WTC11 (cell line): ENCODE measurements around the gene OR51A4. TPM values are rescaled to one million over a fixed set of nuclear protein-coding genes. Genes with fewer than 3 reads are reported as not detected.

ENCODE experiments used
- ATAC-seq: fragments of 200-7000 bp; cut with Tn5 transposase; 2 replicates; pipeline ENCODE4 v1.10.0; 2021; ENCODE audit warnings: mild to moderate bottlenecking, moderate library complexity
- CTCF ChIA-PET: fragments of 300-600 bp; sonication (Branson Sonifier 250); formaldehyde crosslinking; loops from one replicate; lab custom pipeline; 2021; ENCODE audit warnings: antibody characterized with exemption; lab: Charles Lee
- POLR2A ChIA-PET: fragments of 350-600 bp; sonication (Branson Sonifier 250); formaldehyde crosslinking; loops from one replicate; lab custom pipeline; 2021; ENCODE audit warnings: antibody characterized with exemption; lab: Charles Lee
- DNase-seq: peaks from one replicate; pipeline ENCODE4 v3.0.0; 2021; ENCODE audit warnings: low spot score
- H3K27ac Mint-ChIP-seq: 2 replicates; pipeline ENCODE4 v1.8.0; 2021; ENCODE audit warnings: mixed read lengths
- H3K27me3 Mint-ChIP-seq: 2 replicates; pipeline ENCODE4 v1.8.0; 2021; ENCODE audit warnings: low read depth, mild to moderate bottlenecking, moderate library complexity, mixed read lengths
- H3K36me3 Mint-ChIP-seq: 2 replicates; pipeline ENCODE4 v1.8.0; 2021; ENCODE audit warnings: mixed read lengths
- H3K4me1 Mint-ChIP-seq: 2 replicates; pipeline ENCODE4 v1.8.0; 2022; ENCODE audit warnings: mixed read lengths
- H3K4me3 Mint-ChIP-seq: 2 replicates; pipeline ENCODE4 v1.8.0; 2021; ENCODE audit warnings: mild to moderate bottlenecking, moderate library complexity, mixed read lengths
- H3K9me3 Mint-ChIP-seq: 2 replicates; pipeline ENCODE4 v1.8.0; 2021; ENCODE audit warnings: mixed read lengths
- ELF4 ChIP-seq: sonication (generic); formaldehyde crosslinking; IDR thresholded peaks from 2 replicates; pipeline ENCODE4 v1.8.1; 2022; ENCODE audit warnings: low read depth, mild to moderate bottlenecking, moderate library complexity, missing genetic modification reagents
- FOXP1 ChIP-seq: sonication (generic); formaldehyde crosslinking; IDR thresholded peaks from 2 replicates; pipeline ENCODE4 v1.8.0; 2022; ENCODE audit warnings: missing genetic modification reagents, mild to moderate bottlenecking, moderate library complexity, borderline replicate concordance
- IRF1 ChIP-seq: sonication (generic); formaldehyde crosslinking; IDR thresholded peaks from 2 replicates; pipeline ENCODE4 v1.8.0; 2023; ENCODE audit warnings: missing genetic modification reagents
- IRF2 ChIP-seq: sonication (generic); formaldehyde crosslinking; IDR thresholded peaks from 2 replicates; pipeline ENCODE4 v1.8.0; 2022; ENCODE audit warnings: low read depth, missing genetic modification reagents, borderline replicate concordance
- PRDM15 ChIP-seq: sonication (generic); formaldehyde crosslinking; IDR thresholded peaks from 2 replicates; pipeline ENCODE4 v1.8.0; 2022; ENCODE audit warnings: missing genetic modification reagents
- PRRX2 ChIP-seq: fragments of 250-450 bp; sonication (Bioruptor Pico); IDR thresholded peaks from 2 replicates; pipeline ENCODE4 v1.8.0; 2021; ENCODE audit warnings: mild to moderate bottlenecking
- SOX15 ChIP-seq: fragments of 250-450 bp; sonication (Bioruptor Pico); IDR thresholded peaks from 2 replicates; pipeline ENCODE4 v1.9.0; 2021; ENCODE audit warnings: mild to moderate bottlenecking
- SP1 ChIP-seq: sonication (generic); formaldehyde crosslinking; conservative IDR thresholded peaks from 2 replicates; pipeline ENCODE4 v1.8.1; 2022; ENCODE audit warnings: missing genetic modification reagents
- TEAD4 ChIP-seq: sonication (generic); formaldehyde crosslinking; IDR thresholded peaks from 2 replicates; pipeline ENCODE4 v1.8.0; 2022; ENCODE audit warnings: mild to moderate bottlenecking, missing genetic modification reagents
- ZNF532 ChIP-seq: fragments of 250-450 bp; sonication (Bioruptor Pico); IDR thresholded peaks from 2 replicates; pipeline ENCODE4 v1.9.0; 2021; ENCODE audit warnings: mild to moderate bottlenecking, borderline replicate concordance
- total RNA-seq: library from RNA; stranded (reverse); gene quantifications from 3 replicates; pipeline ENCODE4 v1.2.3, GENCODE V29; 2021
- TF ChIP-seq, protein P1 (sequence below): sonication (generic); formaldehyde crosslinking; IDR thresholded peaks from 2 replicates; pipeline ENCODE4 v1.8.0; 2023; ENCODE audit warnings: mild to moderate bottlenecking, missing genetic modification reagents
- TF ChIP-seq, protein P2 (sequence below): fragments of 250-450 bp; sonication (Bioruptor Pico); IDR thresholded peaks from 2 replicates; pipeline ENCODE4 v1.9.0; 2021; ENCODE audit warnings: moderate library complexity, mild to moderate bottlenecking, inconsistent platforms, borderline replicate concordance
- TF ChIP-seq, protein P3 (sequence below): sonication (generic); formaldehyde crosslinking; IDR thresholded peaks from 2 replicates; pipeline ENCODE4 v1.8.1; 2023; ENCODE audit warnings: mild to moderate bottlenecking, missing genetic modification reagents, moderate library complexity
- TF ChIP-seq, protein P4 (sequence below): fragments of 250-450 bp; sonication (Bioruptor Pico); IDR thresholded peaks from 2 replicates; pipeline ENCODE4 v1.9.0; 2021; ENCODE audit warnings: mild to moderate bottlenecking
- TF ChIP-seq, protein P5 (sequence below): sonication (generic); formaldehyde crosslinking; conservative IDR thresholded peaks from 2 replicates; pipeline ENCODE4 v1.8.1; 2023; ENCODE audit warnings: mild to moderate bottlenecking, low read depth, missing genetic modification reagents, moderate library complexity

OR51A4 gene
- total RNA-seq, 1 experiment from 2014 or later = not detected

GRCh38 chr11:4922304-4922703 is 25.1 kb downstream of the OR51A4 start (continued):
- TF ChIP-seq, protein P1, sequence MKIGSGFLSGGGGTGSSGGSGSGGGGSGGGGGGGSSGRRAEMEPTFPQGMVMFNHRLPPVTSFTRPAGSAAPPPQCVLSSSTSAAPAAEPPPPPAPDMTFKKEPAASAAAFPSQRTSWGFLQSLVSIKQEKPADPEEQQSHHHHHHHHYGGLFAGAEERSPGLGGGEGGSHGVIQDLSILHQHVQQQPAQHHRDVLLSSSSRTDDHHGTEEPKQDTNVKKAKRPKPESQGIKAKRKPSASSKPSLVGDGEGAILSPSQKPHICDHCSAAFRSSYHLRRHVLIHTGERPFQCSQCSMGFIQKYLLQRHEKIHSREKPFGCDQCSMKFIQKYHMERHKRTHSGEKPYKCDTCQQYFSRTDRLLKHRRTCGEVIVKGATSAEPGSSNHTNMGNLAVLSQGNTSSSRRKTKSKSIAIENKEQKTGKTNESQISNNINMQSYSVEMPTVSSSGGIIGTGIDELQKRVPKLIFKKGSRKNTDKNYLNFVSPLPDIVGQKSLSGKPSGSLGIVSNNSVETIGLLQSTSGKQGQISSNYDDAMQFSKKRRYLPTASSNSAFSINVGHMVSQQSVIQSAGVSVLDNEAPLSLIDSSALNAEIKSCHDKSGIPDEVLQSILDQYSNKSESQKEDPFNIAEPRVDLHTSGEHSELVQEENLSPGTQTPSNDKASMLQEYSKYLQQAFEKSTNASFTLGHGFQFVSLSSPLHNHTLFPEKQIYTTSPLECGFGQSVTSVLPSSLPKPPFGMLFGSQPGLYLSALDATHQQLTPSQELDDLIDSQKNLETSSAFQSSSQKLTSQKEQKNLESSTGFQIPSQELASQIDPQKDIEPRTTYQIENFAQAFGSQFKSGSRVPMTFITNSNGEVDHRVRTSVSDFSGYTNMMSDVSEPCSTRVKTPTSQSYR (CRISPR knock-in tag) = no peak
- no peak for TF ChIP-seq SP1 (CRISPR knock-in tag)
- TF ChIP-seq, protein P2, sequence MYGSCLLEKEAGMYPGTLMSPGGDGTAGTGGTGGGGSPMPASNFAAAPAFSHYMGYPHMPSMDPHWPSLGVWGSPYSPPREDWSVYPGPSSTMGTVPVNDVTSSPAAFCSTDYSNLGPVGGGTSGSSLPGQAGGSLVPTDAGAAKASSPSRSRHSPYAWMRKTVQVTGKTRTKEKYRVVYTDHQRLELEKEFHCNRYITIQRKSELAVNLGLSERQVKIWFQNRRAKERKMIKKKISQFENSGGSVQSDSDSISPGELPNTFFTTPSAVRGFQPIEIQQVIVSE (CRISPR knock-in tag) = no peak

DNA sequence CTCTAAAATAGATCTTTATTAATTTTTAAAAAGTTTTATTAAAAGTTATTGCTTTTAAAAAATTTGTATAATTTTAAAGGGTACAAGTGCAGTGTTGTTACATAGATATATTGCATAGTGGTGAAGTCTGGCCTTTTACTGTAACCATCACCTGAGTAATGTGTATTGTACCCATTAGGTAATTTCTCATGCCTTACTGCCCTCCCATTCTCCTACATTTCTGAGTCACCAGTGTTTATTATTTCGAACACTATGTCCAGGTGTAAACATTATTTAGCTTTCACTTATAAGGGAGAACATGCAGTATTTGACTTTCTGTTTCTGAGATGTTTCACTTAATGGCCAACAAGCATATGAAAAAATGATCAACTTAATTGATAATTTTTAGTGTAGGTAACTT is 25.6 kb downstream of the OR51A4 start:
- H3K9me3 Mint-ChIP-seq = no peaks in the 10 kb centered on the region
- no peak overlapping the region for H3K27ac Mint-ChIP-seq
- H3K4me1 Mint-ChIP-seq = no peaks in the 10 kb centered on the region
- H3K27me3 Mint-ChIP-seq = no peaks in the 10 kb centered on the region; the same call in 1 of the 2 replicates
- TF ChIP-seq FOXP1 (CRISPR knock-in tag) (no peak), PRRX2 (no peak)
- TF ChIP-seq, all 79 proteins: peak for 0
- ChIA-PET CTCF (no interaction called here), POLR2A (no interaction called here)
- ATAC-seq (no peak), DNase-seq (no peak)
- Mint-ChIP-seq H3K4me3 (no peak overlapping the region), H3K36me3 (no peaks in the 10 kb centered on the region)

DNA sequence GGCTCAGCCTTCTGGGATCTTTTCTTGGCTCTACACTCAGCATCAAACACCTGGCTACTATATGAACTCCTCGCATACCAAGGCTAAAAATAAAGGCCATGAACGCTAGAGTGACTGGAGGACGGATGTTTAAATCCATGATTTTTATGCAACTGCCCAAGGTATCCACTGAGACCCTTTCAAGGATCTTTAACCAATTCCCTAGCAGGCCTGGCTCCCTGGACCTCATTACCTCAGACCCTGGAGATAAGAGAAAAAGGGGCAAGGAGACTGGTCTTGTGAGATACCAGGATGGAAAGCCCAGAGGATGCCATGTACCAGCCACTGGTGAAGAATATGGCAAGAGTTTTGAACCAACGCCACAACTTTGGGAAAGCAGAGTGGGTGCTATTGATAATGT is 28.2 kb downstream of the OR51A4 start, which contains the start of gene OR51G2:
OR51G2 (minus strand) TSS at position 101 of the 400 bp plus-strand sequence. CDS start 3,687 bp downstream, outside the sequence.
- no peaks in the 10 kb centered on the region for H3K9me3 Mint-ChIP-seq
- no peak for ATAC-seq
- ChIA-PET CTCF (no interaction called here), POLR2A (no interaction called here)
- no peaks in the 10 kb centered on the region for H3K36me3 Mint-ChIP-seq
- TF ChIP-seq PRDM15 (no peak), ZNF532 (CRISPR knock-in tag) (no peak), ELF4 (CRISPR knock-in tag) (no peak), TEAD4 (CRISPR knock-in tag) (no peak), IRF2 (no peak), SOX15 (CRISPR knock-in tag) (no peak), IRF1 (CRISPR knock-in tag) (no peak)
- TF ChIP-seq, protein P3, sequence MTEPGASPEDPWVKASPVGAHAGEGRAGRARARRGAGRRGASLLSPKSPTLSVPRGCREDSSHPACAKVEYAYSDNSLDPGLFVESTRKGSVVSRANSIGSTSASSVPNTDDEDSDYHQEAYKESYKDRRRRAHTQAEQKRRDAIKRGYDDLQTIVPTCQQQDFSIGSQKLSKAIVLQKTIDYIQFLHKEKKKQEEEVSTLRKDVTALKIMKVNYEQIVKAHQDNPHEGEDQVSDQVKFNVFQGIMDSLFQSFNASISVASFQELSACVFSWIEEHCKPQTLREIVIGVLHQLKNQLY = no peak
- TF ChIP-seq, protein P4, sequence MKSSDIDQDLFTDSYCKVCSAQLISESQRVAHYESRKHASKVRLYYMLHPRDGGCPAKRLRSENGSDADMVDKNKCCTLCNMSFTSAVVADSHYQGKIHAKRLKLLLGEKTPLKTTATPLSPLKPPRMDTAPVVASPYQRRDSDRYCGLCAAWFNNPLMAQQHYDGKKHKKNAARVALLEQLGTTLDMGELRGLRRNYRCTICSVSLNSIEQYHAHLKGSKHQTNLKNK = no peak
- TF ChIP-seq, protein P5, sequence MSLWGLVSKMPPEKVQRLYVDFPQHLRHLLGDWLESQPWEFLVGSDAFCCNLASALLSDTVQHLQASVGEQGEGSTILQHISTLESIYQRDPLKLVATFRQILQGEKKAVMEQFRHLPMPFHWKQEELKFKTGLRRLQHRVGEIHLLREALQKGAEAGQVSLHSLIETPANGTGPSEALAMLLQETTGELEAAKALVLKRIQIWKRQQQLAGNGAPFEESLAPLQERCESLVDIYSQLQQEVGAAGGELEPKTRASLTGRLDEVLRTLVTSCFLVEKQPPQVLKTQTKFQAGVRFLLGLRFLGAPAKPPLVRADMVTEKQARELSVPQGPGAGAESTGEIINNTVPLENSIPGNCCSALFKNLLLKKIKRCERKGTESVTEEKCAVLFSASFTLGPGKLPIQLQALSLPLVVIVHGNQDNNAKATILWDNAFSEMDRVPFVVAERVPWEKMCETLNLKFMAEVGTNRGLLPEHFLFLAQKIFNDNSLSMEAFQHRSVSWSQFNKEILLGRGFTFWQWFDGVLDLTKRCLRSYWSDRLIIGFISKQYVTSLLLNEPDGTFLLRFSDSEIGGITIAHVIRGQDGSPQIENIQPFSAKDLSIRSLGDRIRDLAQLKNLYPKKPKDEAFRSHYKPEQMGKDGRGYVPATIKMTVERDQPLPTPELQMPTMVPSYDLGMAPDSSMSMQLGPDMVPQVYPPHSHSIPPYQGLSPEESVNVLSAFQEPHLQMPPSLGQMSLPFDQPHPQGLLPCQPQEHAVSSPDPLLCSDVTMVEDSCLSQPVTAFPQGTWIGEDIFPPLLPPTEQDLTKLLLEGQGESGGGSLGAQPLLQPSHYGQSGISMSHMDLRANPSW (CRISPR knock-in tag) = no peak
- H3K27me3 Mint-ChIP-seq = no peaks in the 10 kb centered on the region
- no peak within 1 kb of the TSS for H3K27ac Mint-ChIP-seq
- DNase-seq = no peak
- no peaks in the 10 kb centered on the region for H3K4me1 Mint-ChIP-seq
- no peak within 1 kb of the TSS for H3K4me3 Mint-ChIP-seq
